GM12872 (cell line): Measurements from ENCODE around the gene PURA.
A peak's percentile ranks its signal among the peaks of the same experiment; 100 is the strongest.

Source experiments
- TF ChIP-seq, protein P1 (sequence below): IDR thresholded peaks from 3 replicates; pipeline ENCODE4 v1.5.1; 2011; ENCODE audit warnings: low read depth, mild to moderate bottlenecking, low read length, moderate library complexity; ENCODE audit not compliant: insufficient read depth

The PURA gene

DNA sequence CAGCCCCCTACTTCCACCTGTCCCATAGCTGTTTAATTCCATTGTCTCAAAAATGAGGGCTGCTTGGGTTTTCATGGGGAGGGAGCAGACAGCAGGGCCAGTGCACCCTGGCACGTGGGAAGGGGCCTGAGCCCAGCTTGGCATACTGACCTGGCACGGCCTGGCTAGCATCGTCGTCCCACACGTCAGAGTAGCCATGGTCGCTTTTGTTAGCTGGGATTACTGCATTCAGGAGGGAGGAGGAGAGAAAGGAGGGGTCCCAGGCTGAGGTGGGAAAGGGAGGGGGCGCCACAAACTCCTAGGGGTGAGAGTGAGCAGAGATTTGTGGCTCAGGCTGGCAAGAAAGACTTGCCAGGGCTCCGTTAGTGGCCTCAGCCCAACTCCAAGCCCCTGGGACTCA lies 40.0 kb downstream of the PURA start:
- TF ChIP-seq, protein P1, sequence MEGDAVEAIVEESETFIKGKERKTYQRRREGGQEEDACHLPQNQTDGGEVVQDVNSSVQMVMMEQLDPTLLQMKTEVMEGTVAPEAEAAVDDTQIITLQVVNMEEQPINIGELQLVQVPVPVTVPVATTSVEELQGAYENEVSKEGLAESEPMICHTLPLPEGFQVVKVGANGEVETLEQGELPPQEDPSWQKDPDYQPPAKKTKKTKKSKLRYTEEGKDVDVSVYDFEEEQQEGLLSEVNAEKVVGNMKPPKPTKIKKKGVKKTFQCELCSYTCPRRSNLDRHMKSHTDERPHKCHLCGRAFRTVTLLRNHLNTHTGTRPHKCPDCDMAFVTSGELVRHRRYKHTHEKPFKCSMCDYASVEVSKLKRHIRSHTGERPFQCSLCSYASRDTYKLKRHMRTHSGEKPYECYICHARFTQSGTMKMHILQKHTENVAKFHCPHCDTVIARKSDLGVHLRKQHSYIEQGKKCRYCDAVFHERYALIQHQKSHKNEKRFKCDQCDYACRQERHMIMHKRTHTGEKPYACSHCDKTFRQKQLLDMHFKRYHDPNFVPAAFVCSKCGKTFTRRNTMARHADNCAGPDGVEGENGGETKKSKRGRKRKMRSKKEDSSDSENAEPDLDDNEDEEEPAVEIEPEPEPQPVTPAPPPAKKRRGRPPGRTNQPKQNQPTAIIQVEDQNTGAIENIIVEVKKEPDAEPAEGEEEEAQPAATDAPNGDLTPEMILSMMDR = no peak

- TF ChIP-seq, protein P1 = peak; percentile 78
These were observed 43.3 kb downstream of the PURA start for GRCh38 chr5:140157032-140157781.

GRCh38 chr5:140159014-140159927 lies 45.4 kb downstream of the PURA start:
- TF ChIP-seq, protein P1 = no peak

DNA sequence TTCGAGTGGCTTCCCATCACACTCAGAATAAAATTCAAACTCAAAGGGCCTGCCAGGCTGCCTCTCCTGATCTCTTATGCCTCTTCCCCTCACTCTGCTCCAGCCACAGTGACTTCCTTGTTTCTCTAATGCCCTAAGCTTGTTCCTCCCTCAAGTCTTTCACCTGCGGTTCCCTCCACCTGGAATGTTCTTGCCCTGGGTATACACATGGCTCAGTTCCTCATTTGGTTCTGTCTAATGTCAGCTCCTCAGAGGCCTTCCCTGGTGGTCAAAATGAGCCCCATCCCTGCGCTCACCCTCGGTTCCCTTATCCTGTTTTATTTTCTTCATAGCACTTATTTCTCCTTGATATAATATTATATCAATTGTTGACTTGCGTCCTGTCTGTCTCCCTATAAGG lies 48.4 kb downstream of the PURA start:
- TF ChIP-seq, protein P1 = no peak

- TF ChIP-seq, protein P1 = no peak
These were observed 48.9 kb downstream of the PURA start for GRCh38 chr5:140162781-140163180.

GRCh38 chr5:140165101-140165922 lies 51.4 kb downstream of the PURA start:
- TF ChIP-seq, protein P1 = no peak

- TF ChIP-seq, protein P1 = no peak
These were observed 52.0 kb downstream of the PURA start for GRCh38 chr5:140165923-140166270.
